GM23248 (cell line): Measurements from ENCODE around the gene UBALD2. TPM values are rescaled to one million over a fixed set of nuclear protein-coding genes. Genes with fewer than 3 reads are reported as not detected.
"Not testable (repeated sequence)": the region's sequence is repeated elsewhere in the genome, so short reads cannot be mapped to it uniquely, and the experiment has no call there.

Experiments used
- DNase-seq: peaks from one replicate; pipeline ENCODE4 v3.0.0-alpha.2; 2015
- H2AFZ ChIP-seq: fragments of 200-600 bp; sonication (generic); 2 replicates; pipeline ENCODE4 v1.6.1; 2016; ENCODE audit warnings: antibody characterized with exemption
- H3F3A ChIP-seq: fragments of 200-600 bp; sonication (generic); 2 replicates; pipeline ENCODE4 v1.6.1; 2016; ENCODE audit warnings: mild to moderate bottlenecking, antibody characterized with exemption, mixed run types; ENCODE audit not compliant: insufficient read depth
- H3K27ac ChIP-seq: fragments of 200-600 bp; sonication (generic); 2 replicates; pipeline ENCODE4 v1.5.1; 2016; ENCODE audit warnings: mild to moderate bottlenecking
- H3K27me3 ChIP-seq: fragments of 200-600 bp; sonication (generic); replicated peaks from 2 replicates; pipeline ENCODE4 v1.6.1; 2016; ENCODE audit warnings: mild to moderate bottlenecking; ENCODE audit not compliant: insufficient read depth
- H3K36me3 ChIP-seq: fragments of 200-600 bp; sonication (generic); 2 replicates; pipeline ENCODE4 v1.6.1; 2016; ENCODE audit warnings: low read depth, mild to moderate bottlenecking
- H3K4me1 ChIP-seq: fragments of 200-600 bp; sonication (generic); 2 replicates; pipeline ENCODE4 v1.6.1; 2016; ENCODE audit warnings: mild to moderate bottlenecking; ENCODE audit not compliant: insufficient read depth
- H3K4me2 ChIP-seq: fragments of 200-600 bp; sonication (generic); one replicate; pipeline ENCODE4 v1.6.1; 2016; ENCODE audit warnings: mild to moderate bottlenecking; ENCODE audit not compliant: unreplicated experiment
- H3K4me3 ChIP-seq: fragments of 200-600 bp; sonication (generic); 2 replicates; pipeline ENCODE4 v1.5.1; 2016; ENCODE audit warnings: mild to moderate bottlenecking
- H3K79me2 ChIP-seq: fragments of 200-600 bp; sonication (generic); 2 replicates; pipeline ENCODE4 v1.6.1; 2016; ENCODE audit warnings: mild to moderate bottlenecking; ENCODE audit not compliant: insufficient read depth
- H3K9ac ChIP-seq: fragments of 200-600 bp; sonication (generic); 2 replicates; pipeline ENCODE4 v1.6.1; 2016; ENCODE audit warnings: mild to moderate bottlenecking
- H3K9me2 ChIP-seq: fragments of 200-600 bp; sonication (generic); 2 replicates; pipeline ENCODE4 v1.6.1; 2016; ENCODE audit warnings: mixed run types, mild to moderate bottlenecking, moderate library complexity; ENCODE audit not compliant: insufficient read depth
- H3K9me3 ChIP-seq: fragments of 200-600 bp; sonication (generic); one replicate; pipeline ENCODE4 v1.6.1; 2017; ENCODE audit warnings: low read depth
- H4K20me1 ChIP-seq: fragments of 200-600 bp; sonication (generic); 2 replicates; pipeline ENCODE4 v1.6.0; 2016; ENCODE audit not compliant: insufficient read depth
- EZH2 ChIP-seq: fragments of 200-600 bp; sonication (generic); IDR thresholded peaks from 2 replicates; pipeline ENCODE4 v1.6.1; 2018; ENCODE audit warnings: antibody characterized with exemption, mild to moderate bottlenecking; ENCODE audit not compliant: insufficient read depth, poor library complexity, severe bottlenecking
- EZH2phosphoT487 ChIP-seq: fragments of 200-600 bp; sonication (generic); IDR thresholded peaks from 2 replicates; pipeline ENCODE4 v1.6.1; 2018; ENCODE audit warnings: antibody characterized with exemption, moderate library complexity, mild to moderate bottlenecking, low read depth; ENCODE audit not compliant: insufficient read depth
- WGBS, 2 experiments: methylation state at CpG; one replicate each; pipeline ENCODE4 v1.1.6; 2015 to 2017; ENCODE audit warnings: low lambda C conversion rate in 2 of 2, low coverage in 1 of 2; ENCODE audit errors: missing lambda C conversion rate in 2 of 2; 5-methylcytosine and 5-hydroxymethylcytosine counted together
- in situ Hi-C: fragments of 300-500 bp; cut with MboI; formaldehyde crosslinking; loops from 2 replicates; pipeline ENCODE4 v1.15.0; 2020
- polyA plus RNA-seq: library from polyadenylated mRNA; unstranded; fragments of >200 nt; fragmentation: Nextera tagmentation; extraction: Ambion mirVana; gene quantifications from 2 replicates; pipeline ENCODE4 v1.2.1, GENCODE V29; 2016
- total RNA-seq: library from RNA; depleted of rRNA; stranded (reverse); fragments of >200 nt; shearing (Covaris generic); gene quantifications from 2 replicates; pipeline ENCODE4 v1.2.3, GENCODE V29; 2014

Gene UBALD2
- total and polyA plus RNA-seq, 2 experiments from 2014 or later = 0.56 to 6.4 TPM

- H3K4me1 ChIP-seq = peaks cover 22% of the 10 kb centered on the region
- no peaks in the 10 kb centered on the region for H3K9me2 ChIP-seq
- no peaks in the 10 kb centered on the region for H3K36me3 ChIP-seq
- peak overlapping the region; percentile 48 for H3K4me3 ChIP-seq
- peaks cover 7% of the 10 kb centered on the region for H3F3A ChIP-seq
- peak overlapping the region; percentile 56 for H3K9ac ChIP-seq
- no peaks in the 10 kb centered on the region for H3K27me3 ChIP-seq
- no peak for DNase-seq
- no peaks in the 10 kb centered on the region for H4K20me1 ChIP-seq
- in situ Hi-C loops = no loop called here
- H3K79me2 ChIP-seq = peaks cover 39% of the 10 kb centered on the region
- H3K27ac ChIP-seq = peak overlapping the region; percentile 70
- peak overlapping the region; percentile 81 for H3K4me2 ChIP-seq
- no peaks in the 10 kb centered on the region for H3K9me3 ChIP-seq
- WGBS, 2 experiments = 39 to 40% methylated on average over 9 of the region's 9 CpGs
- no peak for TF ChIP-seq EZH2phosphoT487
- TF ChIP-seq EZH2 = no peak
- peak overlapping the region; percentile 32; the same call in 1 of the 2 replicates for H2AFZ ChIP-seq
These were observed 758 bp upstream of the UBALD2 start for GRCh38 chr17:76264425-76264754.

GRCh38 chr17:76265624-76266243 lies 586 bp downstream of the UBALD2 start:
- H3K4me2 ChIP-seq = peak overlapping the region; percentile 97
- H3K36me3 ChIP-seq = no peaks in the 10 kb centered on the region
- H3K27me3 ChIP-seq = no peaks in the 10 kb centered on the region
- peaks cover 7% of the 10 kb centered on the region for H3F3A ChIP-seq
- no peak overlapping the region for H2AFZ ChIP-seq
- peaks cover 22% of the 10 kb centered on the region for H3K4me1 ChIP-seq
- peak overlapping the region; percentile 88 for H3K4me3 ChIP-seq
- WGBS, 2 experiments = 0 to 1% methylated on average over 30 to 32 of the region's 76 CpGs
- TF ChIP-seq EZH2phosphoT487 (no peak), EZH2 (no peak)
- H3K9me2 ChIP-seq = no peaks in the 10 kb centered on the region
- peaks cover 44% of the 10 kb centered on the region for H3K79me2 ChIP-seq
- no peaks in the 10 kb centered on the region for H3K9me3 ChIP-seq
- in situ Hi-C loops = no loop called here
- peak; percentile 81 for DNase-seq
- peak overlapping the region; percentile 72 for H3K27ac ChIP-seq
- H4K20me1 ChIP-seq = no peaks in the 10 kb centered on the region
- peak overlapping the region; percentile 98 for H3K9ac ChIP-seq

- peak overlapping the region; percentile 88 for H3K4me3 ChIP-seq
- H3K27me3 ChIP-seq = no peaks in the 10 kb centered on the region
- H2AFZ ChIP-seq = no peak overlapping the region
- peaks cover 44% of the 10 kb centered on the region for H3K79me2 ChIP-seq
- peak; percentile 60 for DNase-seq
- no peaks in the 10 kb centered on the region for H4K20me1 ChIP-seq
- H3K36me3 ChIP-seq = no peaks in the 10 kb centered on the region
- peak overlapping the region; percentile 98 for H3K9ac ChIP-seq
- in situ Hi-C loops = no loop called here
- no peaks in the 10 kb centered on the region for H3K9me3 ChIP-seq
- peak overlapping the region; percentile 72 for H3K27ac ChIP-seq
- H3F3A ChIP-seq = peaks cover 7% of the 10 kb centered on the region
- H3K4me1 ChIP-seq = peaks cover 22% of the 10 kb centered on the region
- H3K4me2 ChIP-seq = peak overlapping the region; percentile 97
- TF ChIP-seq EZH2 (no peak), EZH2phosphoT487 (no peak)
- 7 to 15% methylated on average over 5 to 11 of the region's 12 CpGs for WGBS, 2 experiments
- no peaks in the 10 kb centered on the region for H3K9me2 ChIP-seq
These were observed 1.2 kb downstream of the UBALD2 start for GRCh38 chr17:76266244-76266938.

- no peak for TF ChIP-seq EZH2
- no peak for TF ChIP-seq EZH2phosphoT487
- Histone ChIP-seq H3K27ac (no peak overlapping the region), H3K36me3 (no peaks in the 10 kb centered on the region), H3K27me3 (no peaks in the 10 kb centered on the region), H4K20me1 (no peaks in the 10 kb centered on the region), H3K4me3 (peak overlapping the region; percentile 88), H3K9me2 (no peaks in the 10 kb centered on the region), H3F3A (peaks cover 7% of the 10 kb centered on the region), H3K4me2 (peak overlapping the region; percentile 97), H3K4me1 (peaks cover 22% of the 10 kb centered on the region), H2AFZ (no peak overlapping the region), H3K9ac (peak overlapping the region; percentile 98; the same call in 1 of the 2 replicates), H3K79me2 (peaks cover 44% of the 10 kb centered on the region), H3K9me3 (no peaks in the 10 kb centered on the region)
- in situ Hi-C loops = no loop called here
- no peak for DNase-seq
- 92 to 96% methylated on average over 4 of the region's 4 CpGs for WGBS, 2 experiments
These were observed 2.0 kb downstream of the UBALD2 start for GRCh38 chr17:76267051-76267576.

- H3K9me2 ChIP-seq, in situ Hi-C loops, DNase-seq, H2AFZ ChIP-seq, H3K9me3 ChIP-seq, H3K4me3 ChIP-seq, H3K36me3 ChIP-seq, H3F3A ChIP-seq, H4K20me1 ChIP-seq, H3K27me3 ChIP-seq: not testable (repeated sequence)
- peak overlapping the region; percentile 51 for H3K4me2 ChIP-seq
- H3K4me1 ChIP-seq = peaks cover 22% of the 10 kb centered on the region
- H3K79me2 ChIP-seq = peaks cover 44% of the 10 kb centered on the region
- peak overlapping the region; percentile 63 for H3K9ac ChIP-seq
- WGBS, 2 experiments = 81 to 84% methylated on average over 13 of the region's 13 CpGs
- peak overlapping the region; percentile 73 for H3K27ac ChIP-seq
These were observed 2.4 kb downstream of the UBALD2 start for GRCh38 chr17:76267581-76268001.
